GM13977 (cell line): ENCODE data around the gene TTF1.

ENCODE experiments used
- DNase-seq: peaks from one replicate; pipeline ENCODE4 v3.0.0; 2012; ENCODE audit warnings: low spot score
- in situ Hi-C: fragments of 300-500 bp; cut with MboI; formaldehyde crosslinking; loops from one replicate; pipeline ENCODE4 v1.12.0; 2022; ENCODE audit warnings: low sequenced_read_pairs, low pct_unique_long_range_greater_than_20kb, mixed read lengths, inconsistent platforms; ENCODE audit not compliant: unreplicated experiment
- TF ChIP-seq, protein P1 (sequence below): IDR thresholded peaks from 2 replicates; pipeline ENCODE4 v1.5.1; 2012; ENCODE audit warnings: mild to moderate bottlenecking, control low read depth; ENCODE audit not compliant: insufficient read depth; ENCODE audit errors: extremely low read depth, missing control alignments

Gene TTF1

DNA sequence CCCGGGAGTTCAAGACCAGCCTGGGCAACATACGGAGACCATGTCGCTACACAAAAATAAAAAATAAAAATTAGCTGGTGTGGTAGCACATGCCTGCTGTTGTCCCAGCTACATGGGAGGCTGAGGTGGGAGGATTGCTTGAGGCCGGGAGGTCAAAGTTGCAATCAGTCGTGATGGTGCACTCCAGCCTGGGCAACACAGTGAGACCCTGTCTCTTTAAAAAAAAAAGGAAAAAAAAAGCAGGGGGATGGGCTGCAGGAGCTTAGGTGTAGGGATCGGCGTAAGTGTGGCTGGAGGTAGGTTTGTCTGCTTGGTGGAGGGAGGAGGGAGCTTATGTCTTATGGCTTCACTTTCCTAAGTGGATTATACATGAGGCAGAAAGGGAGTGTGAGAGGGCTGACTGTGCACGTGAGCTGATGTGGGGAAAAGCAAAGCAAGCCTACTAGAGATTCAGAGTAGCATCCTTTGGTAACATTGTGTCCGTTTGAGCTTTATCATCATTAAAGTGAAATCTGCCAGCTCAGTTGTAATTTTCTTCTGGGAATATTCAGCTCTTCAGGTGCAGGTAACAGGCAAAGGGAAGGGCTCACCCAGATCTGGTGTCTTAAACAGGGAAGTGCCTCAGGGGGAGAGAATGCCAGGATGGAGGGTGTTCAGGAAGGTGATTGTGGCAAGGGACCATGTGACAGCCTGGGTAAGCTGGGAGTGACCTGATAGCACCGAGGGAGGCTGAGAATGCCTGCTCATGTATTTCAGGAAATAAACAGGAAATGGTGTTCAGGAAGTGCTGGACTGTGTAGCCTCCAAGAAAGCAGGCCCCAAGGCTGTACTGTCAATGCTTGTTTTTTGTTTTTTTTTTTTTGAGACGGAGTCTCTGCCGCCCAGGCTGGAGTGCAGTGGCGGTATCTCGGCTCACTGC is 34.2 kb downstream of the TTF1 start:
- DNase-seq, result no peak
- in situ Hi-C loops, result no loop called here
- TF ChIP-seq, protein P1, sequence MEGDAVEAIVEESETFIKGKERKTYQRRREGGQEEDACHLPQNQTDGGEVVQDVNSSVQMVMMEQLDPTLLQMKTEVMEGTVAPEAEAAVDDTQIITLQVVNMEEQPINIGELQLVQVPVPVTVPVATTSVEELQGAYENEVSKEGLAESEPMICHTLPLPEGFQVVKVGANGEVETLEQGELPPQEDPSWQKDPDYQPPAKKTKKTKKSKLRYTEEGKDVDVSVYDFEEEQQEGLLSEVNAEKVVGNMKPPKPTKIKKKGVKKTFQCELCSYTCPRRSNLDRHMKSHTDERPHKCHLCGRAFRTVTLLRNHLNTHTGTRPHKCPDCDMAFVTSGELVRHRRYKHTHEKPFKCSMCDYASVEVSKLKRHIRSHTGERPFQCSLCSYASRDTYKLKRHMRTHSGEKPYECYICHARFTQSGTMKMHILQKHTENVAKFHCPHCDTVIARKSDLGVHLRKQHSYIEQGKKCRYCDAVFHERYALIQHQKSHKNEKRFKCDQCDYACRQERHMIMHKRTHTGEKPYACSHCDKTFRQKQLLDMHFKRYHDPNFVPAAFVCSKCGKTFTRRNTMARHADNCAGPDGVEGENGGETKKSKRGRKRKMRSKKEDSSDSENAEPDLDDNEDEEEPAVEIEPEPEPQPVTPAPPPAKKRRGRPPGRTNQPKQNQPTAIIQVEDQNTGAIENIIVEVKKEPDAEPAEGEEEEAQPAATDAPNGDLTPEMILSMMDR, result no peak

DNA sequence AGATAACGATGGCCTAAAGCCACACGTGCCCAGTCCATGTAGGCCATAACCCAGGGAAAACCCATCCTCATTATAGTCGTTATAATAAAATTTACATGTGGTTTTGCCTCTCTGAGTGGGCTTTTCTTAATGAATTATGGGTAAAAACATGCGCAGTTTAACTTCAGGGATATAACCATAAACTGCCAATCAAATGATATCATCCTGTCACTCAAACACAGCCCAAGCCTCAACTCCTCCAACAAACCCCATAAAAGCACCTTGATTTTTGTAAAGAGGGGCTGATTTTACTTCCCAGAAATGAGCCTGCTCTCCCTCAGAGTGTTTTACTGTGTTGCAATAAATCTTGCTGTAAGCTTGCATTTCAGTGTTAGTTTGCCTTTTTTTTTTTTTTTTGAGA is 36.0 kb downstream of the TTF1 start:
- TF ChIP-seq, protein P1, result no peak
- in situ Hi-C loops, result no loop called here
- DNase-seq, result no peak

DNA sequence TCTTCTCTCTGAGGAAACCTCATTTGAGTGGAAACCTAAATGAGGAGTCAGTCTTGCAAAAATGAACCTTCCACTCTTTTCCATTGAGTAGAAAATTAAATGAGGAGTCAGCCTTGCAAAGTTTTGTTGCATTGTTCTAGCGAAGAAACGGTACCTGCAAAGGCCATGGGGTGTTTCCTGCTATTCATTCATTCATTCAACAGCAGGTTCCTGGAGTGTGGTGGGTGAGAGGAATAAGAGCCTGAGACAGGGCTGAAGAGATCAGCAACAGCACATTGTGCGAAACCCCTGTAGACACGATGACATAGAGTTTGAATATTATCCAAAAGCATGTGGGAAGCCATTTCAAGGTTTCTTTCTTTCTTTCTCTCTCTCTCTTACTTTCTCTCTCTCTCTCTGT is 37.2 kb downstream of the TTF1 start:
- TF ChIP-seq, protein P1, result no peak
- in situ Hi-C loops, result no loop called here
- DNase-seq, result no peak

DNA sequence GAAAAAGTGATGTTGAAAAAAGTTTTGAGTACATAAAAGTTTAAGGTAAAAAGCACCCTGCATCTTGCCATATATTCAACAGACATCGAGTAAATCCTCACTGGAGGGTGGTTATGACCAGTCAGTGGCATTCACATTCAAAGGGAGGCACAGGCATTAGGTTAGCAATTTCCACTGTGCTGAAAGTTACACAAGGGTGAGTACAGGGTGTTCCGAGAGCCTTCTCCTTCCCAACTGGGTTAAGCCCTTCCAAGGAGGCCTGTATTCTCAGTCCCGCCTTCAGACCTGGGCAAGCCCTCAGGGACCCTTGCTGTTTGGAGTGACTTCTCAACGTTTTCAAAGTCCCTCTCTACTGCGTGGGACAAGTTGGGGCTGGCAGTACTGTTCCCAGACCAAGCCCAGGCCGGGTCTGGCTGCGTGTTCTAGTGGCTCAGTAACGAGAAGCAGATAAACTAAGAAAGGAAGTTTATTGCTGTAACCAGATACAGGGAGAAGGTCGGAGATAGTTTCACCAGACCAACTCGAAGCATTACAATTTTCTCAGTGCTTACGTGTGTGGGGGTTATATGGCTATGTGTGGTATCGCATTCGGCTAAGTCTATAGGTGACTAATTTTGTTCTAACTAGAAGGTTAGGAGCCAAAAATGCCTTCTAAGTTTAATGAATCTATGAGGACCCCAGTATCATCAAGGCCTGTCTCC is 38.9 kb downstream of the TTF1 start:
- no peak for DNase-seq
- in situ Hi-C loops, result no loop called here
- TF ChIP-seq, protein P1, result no peak

DNA sequence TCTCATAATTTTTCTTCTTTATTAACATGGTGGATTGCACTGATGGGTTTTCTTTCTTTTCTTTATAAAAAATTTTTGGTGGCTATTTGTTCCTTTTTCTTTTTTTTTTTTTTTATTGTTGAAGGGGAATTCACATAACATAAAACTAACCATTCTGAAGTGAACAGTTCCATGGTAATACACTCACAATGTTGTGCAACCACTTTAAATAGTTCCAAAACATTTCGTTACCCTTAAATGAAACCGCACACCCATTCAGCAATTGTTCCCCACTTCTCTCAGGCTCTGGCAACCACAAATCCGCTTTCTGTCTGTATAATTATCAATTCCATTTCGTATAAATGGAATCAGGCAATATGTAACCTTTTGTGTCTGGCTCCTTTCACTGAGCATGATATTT is 40.2 kb downstream of the TTF1 start:
- TF ChIP-seq, protein P1, result no peak
- no peak for DNase-seq
- in situ Hi-C loops, result no loop called here

DNA sequence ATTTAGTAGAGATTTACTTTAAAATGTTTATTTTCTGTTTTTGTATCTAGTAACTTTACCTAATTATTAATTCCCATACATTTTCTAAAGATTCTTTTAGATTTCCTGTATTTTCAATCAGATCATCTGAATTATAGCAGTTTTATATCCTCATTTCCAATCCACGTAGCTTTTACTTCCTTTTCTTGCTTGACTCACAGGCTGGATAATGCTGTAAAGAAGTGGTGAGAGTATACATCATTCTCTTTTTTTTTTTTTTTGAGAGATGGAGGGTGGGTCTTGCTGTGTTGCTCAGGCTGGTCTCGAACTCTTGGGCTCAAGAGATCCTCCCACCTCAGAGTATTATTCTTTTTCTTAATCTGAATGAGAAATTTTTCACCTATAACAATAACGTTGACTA is 40.7 kb downstream of the TTF1 start:
- TF ChIP-seq, protein P1, result no peak
- in situ Hi-C loops, result no loop called here
- DNase-seq, result no peak
